ENCODE measurements around the gene GRAPL.
"Not testable (repeated sequence)": the region's sequence is repeated elsewhere in the genome, so short reads cannot be mapped to it uniquely, and the experiment has no call there.

The GRAPL gene

GRCh38 chr17:19136138-19136537, 8.7 kb downstream of the GRAPL start:
- in situ Hi-C loops (cut with MboI; ENCODE audit: low sequenced_read_pairs), result not testable (repeated sequence)

GRCh38 chr17:19136605-19137004, 9.2 kb downstream of the GRAPL start:
- in situ Hi-C loops (cut with MboI; ENCODE audit: low sequenced_read_pairs), result not testable (repeated sequence)

GRCh38 chr17:19137959-19138358, 10.6 kb downstream of the GRAPL start:
- in situ Hi-C loops (cut with MboI; ENCODE audit: low sequenced_read_pairs), result not testable (repeated sequence)

- in situ Hi-C loops (cut with MboI; ENCODE audit: low sequenced_read_pairs), result not testable (repeated sequence)
Measured at GRCh38 chr17:19141366-19142155, 14.2 kb downstream of the GRAPL start.

GRCh38 chr17:19142419-19142818, 15.0 kb downstream of the GRAPL start:
- in situ Hi-C loops (cut with MboI; ENCODE audit: low sequenced_read_pairs), result not testable (repeated sequence)

- in situ Hi-C loops (cut with MboI; ENCODE audit: low sequenced_read_pairs), result not testable (repeated sequence)
Measured at GRCh38 chr17:19143097-19143777, 15.8 kb downstream of the GRAPL start.

- in situ Hi-C loops (cut with MboI; ENCODE audit: low sequenced_read_pairs), result not testable (repeated sequence)
Measured at GRCh38 chr17:19144373-19144772, 17.0 kb downstream of the GRAPL start.

- in situ Hi-C loops (cut with MboI; ENCODE audit: low sequenced_read_pairs), result not testable (repeated sequence)
Measured at GRCh38 chr17:19145471-19145870, 18.1 kb downstream of the GRAPL start.

GRCh38 chr17:19150678-19151615, 23.6 kb downstream of the GRAPL start:
- in situ Hi-C loops (cut with MboI; ENCODE audit: low sequenced_read_pairs), result not testable (repeated sequence)

- in situ Hi-C loops (cut with MboI; ENCODE audit: low sequenced_read_pairs), result not testable (repeated sequence)
Measured at GRCh38 chr17:19157628-19158027, 30.2 kb downstream of the GRAPL start.

- in situ Hi-C loops (cut with MboI; ENCODE audit: low sequenced_read_pairs), result not testable (repeated sequence)
Measured at GRCh38 chr17:19158478-19158877, 31.1 kb downstream of the GRAPL start.

- in situ Hi-C loops (cut with MboI; ENCODE audit: low sequenced_read_pairs), result not testable (repeated sequence)
Measured at GRCh38 chr17:19158938-19159337, 31.5 kb downstream of the GRAPL start.

- in situ Hi-C loops (cut with MboI; ENCODE audit: low sequenced_read_pairs), result not testable (repeated sequence)
Measured at GRCh38 chr17:19161308-19162107, 34.1 kb downstream of the GRAPL start.

- in situ Hi-C loops (cut with MboI; ENCODE audit: low sequenced_read_pairs), result not testable (repeated sequence)
Measured at GRCh38 chr17:19162384-19163216, 35.2 kb downstream of the GRAPL start.

GRCh38 chr17:19174422-19174821, 47.0 kb downstream of the GRAPL start:
- in situ Hi-C loops (cut with MboI; ENCODE audit: low sequenced_read_pairs), result not testable (repeated sequence)

GRCh38 chr17:19175410-19175809, 48.0 kb downstream of the GRAPL start:
- in situ Hi-C loops (cut with MboI; ENCODE audit: low sequenced_read_pairs), result not testable (repeated sequence)

- in situ Hi-C loops (cut with MboI; ENCODE audit: low sequenced_read_pairs), result not testable (repeated sequence)
Measured at GRCh38 chr17:19181040-19181875, 53.9 kb downstream of the GRAPL start.
